NT2/D1 (cell line): ENCODE data around the gene NAV1.

Experiments used
- YY1 ChIP-seq: IDR thresholded peaks from 2 replicates; pipeline ENCODE4 v1.6.1; 2011; ENCODE audit not compliant: insufficient read length, insufficient read depth
- ZNF274 ChIP-seq: IDR thresholded peaks from 2 replicates; pipeline ENCODE4 v1.6.1; 2011; ENCODE audit warnings: mild to moderate bottlenecking, low read depth, low read length

GRCh38 chr1:201587729-201588128, 48.8 kb downstream of the NAV1 start:
- TF ChIP-seq ZNF274 (no peak), YY1 (no peak)
